Esophagus squamous epithelium (tissue), 5 donors: ENCODE results near the gene AFG3L2. TPM values are rescaled to one million over a fixed set of nuclear protein-coding genes. Genes with fewer than 3 reads are reported as not detected.

ENCODE experiments used
- DNase-seq: peaks from one replicate; lab custom pipeline; 2025; lab: John Stamatoyannopoulos, UW
- H3K27ac ChIP-seq, 4 donors: fragments of 200-600 bp; sonication (generic); one replicate each; pipeline ENCODE4 v1.5.1; 2016 to 2019; ENCODE audit warnings: mild to moderate bottlenecking in 1 of 4
- H3K27me3 ChIP-seq, 4 donors: fragments of 200-600 bp; sonication (generic); 1 replicate in 3 of 4; 2 replicates in 1 of 4; pipeline versions ENCODE4 v1.5.1 to v1.6.0; 2017 to 2021; ENCODE audit warnings: antibody characterized with exemption in 1 of 4
- H3K36me3 ChIP-seq, 3 donors: fragments of 200-600 bp; sonication (generic); one replicate each; pipeline ENCODE4 v1.5.1; 2016 to 2019
- H3K4me1 ChIP-seq, 3 donors: fragments of 200-600 bp; sonication (generic); one replicate each; pipeline ENCODE4 v1.5.1; 2017 to 2019
- H3K4me3 ChIP-seq, 4 donors: fragments of 200-600 bp; sonication (generic); 1 replicate in 3 of 4; 2 replicates in 1 of 4; pipeline ENCODE4 v1.5.1; 2016 to 2019; ENCODE audit warnings: mild to moderate bottlenecking in 2 of 4, moderate library complexity in 1 of 4
- H3K9me3 ChIP-seq, 3 donors: fragments of 200-600 bp; sonication (generic); one replicate each; pipeline ENCODE4 v1.5.1; 2016 to 2019
- CTCF ChIP-seq, 6 experiments: fragments of 450-650 bp in 4 of 6; fragments of 200-600 bp in 2 of 6; sonication (generic) in 2 of 6; IDR thresholded peaks; one replicate each; pipeline ENCODE4 v1.5.1; 2016 to 2019; ENCODE audit warnings: antibody characterized with exemption in 6 of 6, mild to moderate bottlenecking in 4 of 6, moderate library complexity in 4 of 6
- POLR2A ChIP-seq, 4 donors: fragments of 450-650 bp; IDR thresholded peaks; one replicate each; pipeline ENCODE4 v1.6.1; 2017; ENCODE audit warnings: antibody characterized with exemption in 4 of 4, mild to moderate bottlenecking in 4 of 4, moderate library complexity in 3 of 4
- WGBS, 2 donors: methylation state at CpG; one replicate each; pipeline ENCODE4 v1.1.5; 2018; 5-methylcytosine and 5-hydroxymethylcytosine counted together
- intact Hi-C: fragments of 100-400 bp; cut with DNase I; formaldehyde crosslinking; loops from one replicate; pipeline ENCODE4 v1.15.0; 2022
- total RNA-seq, 4 donors: library from RNA; depleted of rRNA; stranded (reverse); fragments of >200 nt; gene quantifications; one replicate each; pipeline ENCODE4 v1.1.0, GENCODE V29; 2016
- donor health status: DM: yes; HTN: yes; CAD: no.

Gene AFG3L2
- total RNA-seq, 4 donors from 2014 or later = 41.5 to 62.9 (median 58.1) TPM

DNA sequence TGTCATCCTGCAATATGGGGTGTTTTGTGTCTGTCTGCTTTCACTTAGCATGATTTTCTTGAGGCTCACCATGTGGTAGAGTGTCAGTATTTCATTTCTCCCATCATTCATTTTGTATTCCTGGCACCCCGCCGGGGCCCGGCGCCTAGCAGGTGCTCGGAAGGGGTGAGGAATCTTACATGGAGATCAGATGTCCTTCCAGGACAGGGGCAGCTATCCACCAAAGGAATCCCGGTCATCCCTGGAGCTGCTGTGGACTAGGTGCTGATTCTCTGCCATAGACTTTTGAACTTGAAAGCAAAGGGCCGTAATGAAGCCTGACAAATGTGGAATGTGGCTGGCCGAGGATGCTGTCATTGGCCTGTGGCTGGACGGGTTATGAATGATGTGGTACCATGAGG lies 33.1 kb upstream of the AFG3L2 start:
- 93 to 100% methylated on average over 3 to 4 of the region's 9 CpGs for WGBS, 2 donors
- H3K27ac ChIP-seq = no peak overlapping the region
- TF ChIP-seq CTCF (IDR thresholded peaks at IDR 0.05) = no peak
- no peak for TF ChIP-seq POLR2A (IDR thresholded peaks at IDR 0.05)
- peaks cover 0 to 19% (median 0%) of the 10 kb centered on the region in 4 donors for H3K27me3 ChIP-seq
- intact Hi-C loops = no loop called here
- peaks cover 7 to 29% (median 11%) of the 10 kb centered on the region in 3 donors for H3K4me1 ChIP-seq
- H3K9me3 ChIP-seq = no peaks in the 10 kb centered on the region
- no peak overlapping the region for H3K4me3 ChIP-seq
- DNase-seq = no peak
- no peaks in the 10 kb centered on the region for H3K36me3 ChIP-seq

- H3K4me3 ChIP-seq = no peak overlapping the region
- no peak for DNase-seq
- peaks cover 0 to 25% (median 0%) of the 10 kb centered on the region in 4 donors for H3K27me3 ChIP-seq
- no peaks in the 10 kb centered on the region for H3K36me3 ChIP-seq
- peaks cover 7 to 28% (median 11%) of the 10 kb centered on the region in 3 donors for H3K4me1 ChIP-seq
- WGBS, 2 donors = 57 to 83% methylated on average over 3 of the region's 3 CpGs
- H3K9me3 ChIP-seq = no peaks in the 10 kb centered on the region
- intact Hi-C loops = no loop called here
- H3K27ac ChIP-seq = no peak overlapping the region
- TF ChIP-seq POLR2A (IDR thresholded peaks at IDR 0.05) (no peak), CTCF (IDR thresholded peaks at IDR 0.05) (no peak)
Measured at GRCh38 chr18:12409469-12409868, 32.4 kb upstream of the AFG3L2 start.

GRCh38 chr18:12408247-12408869 lies 31.3 kb upstream of the AFG3L2 start:
- intact Hi-C loops = no loop called here
- TF ChIP-seq POLR2A (IDR thresholded peaks at IDR 0.05) (no peak), CTCF (IDR thresholded peaks at IDR 0.05) (no peak)
- DNase-seq = no peak

DNA sequence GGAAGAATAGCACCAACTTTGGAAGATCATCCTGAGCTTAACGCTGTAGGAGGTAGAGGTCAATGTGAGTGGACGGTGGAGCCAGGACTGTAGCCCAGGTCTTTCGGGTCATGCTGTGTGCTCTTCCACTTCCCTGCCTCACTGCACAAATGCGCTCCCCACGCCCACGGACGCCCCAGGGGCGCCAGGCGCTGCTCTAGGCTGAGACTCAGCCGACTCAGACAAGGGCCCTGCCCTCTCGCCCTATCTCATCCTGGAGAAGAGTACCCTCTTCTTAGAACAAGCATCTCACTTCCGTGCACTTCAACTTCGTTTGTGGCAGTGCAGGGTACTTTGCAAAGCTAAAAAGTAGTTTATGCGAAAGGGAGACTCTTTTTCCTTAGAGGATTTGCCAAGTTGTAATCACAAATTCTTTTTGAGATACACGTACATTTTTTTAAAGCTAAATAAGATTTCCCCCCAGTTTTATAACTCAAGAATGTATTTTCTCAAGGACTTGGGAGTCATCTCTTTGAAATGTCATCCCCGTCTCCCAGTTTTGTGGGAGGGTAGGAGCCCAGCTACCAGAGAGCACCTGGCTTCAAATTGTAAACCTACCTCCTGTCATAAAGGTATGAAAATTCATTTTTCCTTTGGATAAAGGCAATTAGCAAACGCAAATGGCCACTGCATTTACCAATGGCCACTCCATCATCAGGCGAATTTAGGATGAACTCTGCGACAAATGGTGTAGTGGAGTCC lies 29.5 kb upstream of the AFG3L2 start:
- 63 to 76% methylated on average over 19 of the region's 19 CpGs for WGBS, 2 donors
- intact Hi-C loops = no loop called here
- Histone ChIP-seq H3K27ac (no peak overlapping the region), H3K4me1 (peaks cover 7 to 28% (median 11%) of the 10 kb centered on the region in 3 donors), H3K9me3 (no peaks in the 10 kb centered on the region), H3K4me3 (no peak overlapping the region), H3K27me3 (peaks cover 0 to 37% (median 0%) of the 10 kb centered on the region in 4 donors), H3K36me3 (no peaks in the 10 kb centered on the region)
- no peak for DNase-seq
- TF ChIP-seq CTCF (IDR thresholded peaks at IDR 0.05) = no peak
- no peak for TF ChIP-seq POLR2A (IDR thresholded peaks at IDR 0.05)

More at GRCh38 chr18:12408247-12408869, 31.3 kb upstream of the AFG3L2 start:
- H3K27ac ChIP-seq = peak overlapping the region; percentile 76 to 89 (median 84)
- H3K27me3 ChIP-seq = peaks cover 0 to 29% (median 0%) of the 10 kb centered on the region in 4 donors
- WGBS, 2 donors = 9 to 29% methylated on average over 4 to 8 of the region's 32 CpGs
- H3K9me3 ChIP-seq = no peaks in the 10 kb centered on the region
- H3K36me3 ChIP-seq = no peaks in the 10 kb centered on the region
- peak overlapping the region; percentile 45 to 76 (median 58) for H3K4me3 ChIP-seq
- peaks cover 7 to 28% (median 11%) of the 10 kb centered on the region in 3 donors for H3K4me1 ChIP-seq

DNA sequence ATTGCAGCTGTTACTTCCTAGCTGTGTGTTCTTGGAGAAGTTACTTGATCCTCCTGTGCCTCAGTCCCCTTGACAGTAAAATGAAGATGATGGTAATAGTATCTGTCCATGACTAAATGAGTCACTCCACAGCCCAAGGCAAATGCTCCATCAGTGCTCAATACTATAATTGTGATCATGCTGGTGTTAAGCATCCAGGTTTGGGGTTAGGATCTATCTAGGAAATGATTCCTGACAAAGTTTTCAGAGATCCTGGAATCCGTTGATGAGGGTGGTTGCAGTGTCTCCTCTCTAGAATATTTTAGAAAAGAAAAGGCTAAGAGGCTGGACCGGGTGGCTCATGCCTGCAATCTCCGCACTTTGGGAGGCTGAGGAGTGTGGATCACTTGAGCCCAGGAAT lies 28.0 kb upstream of the AFG3L2 start:
- no peak for DNase-seq
- intact Hi-C loops = no loop called here
- Histone ChIP-seq H3K27ac (no peak overlapping the region), H3K9me3 (no peaks in the 10 kb centered on the region), H3K4me1 (peaks cover 7 to 28% (median 11%) of the 10 kb centered on the region in 3 donors), H3K4me3 (no peak overlapping the region), H3K27me3 (peaks cover 0 to 37% (median 0%) of the 10 kb centered on the region in 4 donors), H3K36me3 (no peaks in the 10 kb centered on the region)
- no peak for TF ChIP-seq POLR2A (IDR thresholded peaks at IDR 0.05)
- no peak for TF ChIP-seq CTCF (IDR thresholded peaks at IDR 0.05)
- 79 to 85% methylated on average over 3 of the region's 3 CpGs for WGBS, 2 donors
